GM12872 (cell line): ENCODE results near the gene CDC123.

Experiments
- CTCF ChIP-seq: IDR thresholded peaks from 3 replicates; pipeline ENCODE4 v1.5.1; 2011; ENCODE audit warnings: low read depth, mild to moderate bottlenecking, low read length, moderate library complexity; ENCODE audit not compliant: insufficient read depth

The CDC123 gene

GRCh38 chr10:12194752-12195271 is 1.2 kb upstream of the CDC123 start:
- no peak for TF ChIP-seq CTCF

GRCh38 chr10:12195281-12195602 is 746 bp upstream of the CDC123 start:
- no peak for TF ChIP-seq CTCF

- no peak for TF ChIP-seq CTCF
Measured at GRCh38 chr10:12196531-12197211, 683 bp downstream of the CDC123 start.

GRCh38 chr10:12198156-12198555 is 2.2 kb downstream of the CDC123 start:
- no peak for TF ChIP-seq CTCF

- no peak for TF ChIP-seq CTCF
Measured at GRCh38 chr10:12200850-12201249, 4.9 kb downstream of the CDC123 start.

- no peak for TF ChIP-seq CTCF
Measured at GRCh38 chr10:12201543-12201942, 5.6 kb downstream of the CDC123 start.

GRCh38 chr10:12202226-12202625 is 6.2 kb downstream of the CDC123 start:
- no peak for TF ChIP-seq CTCF
